Uterus (tissue), 4 donors: ENCODE data around the gene ABL2. TPM values are rescaled to one million over a fixed set of nuclear protein-coding genes. Genes with fewer than 3 reads are reported as not detected.

Experiments used
- DNase-seq, 2 donors: peaks; one replicate each; pipeline ENCODE4 v3.0.0-alpha.2; 2019 to 2020
- H3K27ac ChIP-seq, 2 donors: fragments of 200-600 bp; sonication (generic); 1 replicate in 1 of 2; 2 replicates in 1 of 2; pipeline ENCODE4 v1.5.1; 2016 to 2018
- H3K27me3 ChIP-seq, 2 donors: fragments of 200-600 bp; sonication (generic); one replicate each; pipeline ENCODE4 v1.5.1; 2018 to 2019; ENCODE audit warnings: control low read depth in 1 of 2
- H3K36me3 ChIP-seq, 2 donors: fragments of 200-600 bp; sonication (generic); one replicate each; pipeline ENCODE4 v1.5.1; 2019; ENCODE audit warnings: control low read depth in 1 of 2
- H3K4me1 ChIP-seq, 2 donors: fragments of 200-600 bp; sonication (generic); one replicate each; pipeline ENCODE4 v1.5.1; 2018 to 2019; ENCODE audit warnings: control low read depth in 1 of 2
- H3K4me3 ChIP-seq, 2 donors: fragments of 200-600 bp; sonication (generic); 1 replicate in 1 of 2; 2 replicates in 1 of 2; pipeline ENCODE4 v1.5.1; 2018 to 2019; ENCODE audit warnings: mild to moderate bottlenecking in 1 of 2
- H3K9me3 ChIP-seq, 2 donors: fragments of 200-600 bp; sonication (generic); one replicate each; pipeline ENCODE4 v1.5.1; 2019; ENCODE audit warnings: control low read depth in 1 of 2
- CTCF ChIP-seq, 4 experiments: fragments of 200-600 bp in 2 of 4; fragments of 450-650 bp in 2 of 4; sonication (generic) in 2 of 4; IDR thresholded peaks; one replicate each; pipeline ENCODE4 v1.5.1; 2016 to 2019; ENCODE audit warnings: antibody characterized with exemption in 4 of 4, mild to moderate bottlenecking in 2 of 4, moderate library complexity in 1 of 4
- POLR2A ChIP-seq, 2 donors: fragments of 450-650 bp; IDR thresholded peaks; one replicate each; pipeline ENCODE4 v1.6.1; 2016; ENCODE audit warnings: antibody characterized with exemption in 2 of 2, mild to moderate bottlenecking in 1 of 2, moderate library complexity in 1 of 2
- intact Hi-C: fragments of 100-400 bp; cut with DNase I; formaldehyde crosslinking; loops from one replicate; pipeline ENCODE4 v1.15.1; 2023; ENCODE audit warnings: low total_unique reads
- small RNA-seq: library from RNA; depleted of rRNA; stranded (forward); fragments of <200 nt; gene quantifications from one replicate; pipeline ENCODE3, GENCODE V24; 2016
- total RNA-seq, 4 donors: library from RNA; depleted of rRNA in 3 of 4; stranded (reverse); fragments of >200 nt in 3 of 4; gene quantifications; one replicate each; pipeline versions ENCODE4 v1.1.0 to v1.2.4, GENCODE V29; 2014 to 2023
- donor health status: DM: yes; HTN: yes; CAD: no.

ABL2 gene
- total RNA-seq, 4 donors from 2014 or later, result 10.3 to 33.1 (median 15.1) TPM

- Histone ChIP-seq H3K27me3 (no peaks in the 10 kb centered on the region), H3K9me3 (no peaks in the 10 kb centered on the region), H3K36me3 (no peaks in the 10 kb centered on the region), H3K4me1 (no peaks in the 10 kb centered on the region), H3K4me3 (no peak overlapping the region), H3K27ac (no peak overlapping the region)
- TF ChIP-seq CTCF (IDR thresholded peaks at IDR 0.05), result no peak
- TF ChIP-seq POLR2A (IDR thresholded peaks at IDR 0.05), result no peak
- intact Hi-C loops, result no loop called here
- no peak for DNase-seq
These were observed 176.0 kb downstream of the ABL2 start for GRCh38 chr1:179053486-179053885.

GRCh38 chr1:179052776-179053175, 176.7 kb downstream of the ABL2 start:
- intact Hi-C loops, result no loop called here
- TF ChIP-seq POLR2A (IDR thresholded peaks at IDR 0.05) (no peak), CTCF (IDR thresholded peaks at IDR 0.05) (no peak)
- Histone ChIP-seq H3K27ac (no peak overlapping the region), H3K9me3 (no peaks in the 10 kb centered on the region), H3K4me1 (no peaks in the 10 kb centered on the region), H3K27me3 (no peaks in the 10 kb centered on the region), H3K36me3 (no peaks in the 10 kb centered on the region), H3K4me3 (no peak overlapping the region)
- no peak for DNase-seq

Small RNAs within 50 kb of the gene (small RNA-seq; reads per million reads assigned to genes)
- gene AL512326.2 (not detected), gene AL512326.3 (not detected), gene EIF4A1P11 (not detected), gene RF00272 (not detected)

Other genes starting within 250 kb of the ABL2 start
- gene FAM20B, start 203.8 kb downstream of the ABL2 start, total RNA-seq, result 10 to 100 TPM; 12.8 to 70.1 (median 36.7) TPM
- gene TOR3A, start 147.6 kb downstream of the ABL2 start, total RNA-seq, result 10 to 100 TPM in 2 of 4 donors, 1 to 10 TPM in 2; 5.9 to 43.3 (median 13.7) TPM
- 10 to 100 TPM in 2 of 4 donors, 1 to 10 TPM in 2; 4.9 to 34.6 (median 18.4) TPM for gene SOAT1, start 64.1 kb upstream of the ABL2 start, total RNA-seq
- 1 to 10 TPM in 1 of 4 donors, under 1 TPM in 2, not detected in 1; 0.34 to 1.8 (median 0.55) TPM for gene AXDND1, start 136.3 kb upstream of the ABL2 start, total RNA-seq